GM06990 (cell line): ENCODE results near the gene FH.

Source experiments
- DNase-seq: peaks from one replicate; pipeline ENCODE4 v3.0.0-alpha.2; 2011; ENCODE audit not compliant: insufficient read length; ENCODE audit errors: extremely low read depth
- H3K27me3 ChIP-seq: replicated peaks from 2 replicates; pipeline ENCODE4 v1.6.0; 2011; ENCODE audit warnings: low read length; ENCODE audit not compliant: control insufficient read depth, insufficient read depth
- H3K36me3 ChIP-seq: 2 replicates; pipeline ENCODE4 v1.5.1; 2011; ENCODE audit warnings: low read length; ENCODE audit not compliant: control insufficient read depth, insufficient read depth
- H3K4me3 ChIP-seq: replicated peaks from 2 replicates; pipeline ENCODE4 v1.5.1; 2011; ENCODE audit warnings: low read depth, mild to moderate bottlenecking, control low read depth, low read length
- CTCF ChIP-seq: IDR thresholded peaks from 2 replicates; pipeline ENCODE4 v1.5.1; 2011; ENCODE audit warnings: low read length, control low read depth, mild to moderate bottlenecking, inconsistent platforms; ENCODE audit not compliant: insufficient read depth, poor library complexity, severe bottlenecking

Gene FH

DNA sequence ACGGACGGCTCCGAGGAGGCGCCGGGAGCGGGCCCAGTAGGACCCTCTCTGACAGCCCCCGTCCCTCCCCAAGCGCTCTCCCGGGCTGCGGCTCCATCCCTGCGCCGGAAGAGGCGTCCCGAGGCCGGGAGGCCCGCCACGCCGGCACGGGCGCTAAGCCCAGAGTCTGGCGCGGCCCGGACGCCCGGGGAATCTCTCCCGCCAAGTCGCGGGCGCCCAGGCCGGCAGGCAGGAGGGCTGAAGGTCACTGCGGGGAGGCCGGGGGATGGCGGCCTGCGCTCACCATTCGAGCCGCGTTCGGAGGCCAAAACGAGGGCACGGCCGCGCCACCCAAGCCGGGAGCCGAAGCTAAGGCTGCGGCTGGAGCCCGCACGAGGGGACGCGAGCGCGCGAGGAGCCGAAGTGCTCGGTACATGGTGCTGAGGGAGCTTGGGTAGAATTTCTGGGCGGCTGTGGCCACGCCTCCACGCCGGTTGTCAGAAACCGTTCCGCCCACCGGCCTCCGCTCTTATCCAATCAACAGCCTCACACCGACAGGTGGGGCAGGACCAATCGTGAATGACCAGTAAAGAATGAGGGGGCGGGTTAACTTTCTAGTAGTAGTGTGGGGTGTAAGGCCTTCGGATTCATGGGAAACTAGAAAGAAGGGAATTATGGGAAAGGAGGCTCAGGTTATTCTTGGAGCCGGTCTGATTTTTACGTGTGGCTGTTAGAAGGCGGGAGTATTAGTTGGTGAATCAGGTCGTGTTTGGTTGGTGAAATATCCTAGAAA lies at the start of gene FH:
Gene FH (minus strand): TSS at position 448 of the 772 bp plus-strand sequence. CDS start 33 bp downstream, at position 415.
- H3K4me3 ChIP-seq, result peak within 1 kb of the TSS; percentile 82
- TF ChIP-seq CTCF, result no peak
- DNase-seq, result peak; percentile 95

DNA sequence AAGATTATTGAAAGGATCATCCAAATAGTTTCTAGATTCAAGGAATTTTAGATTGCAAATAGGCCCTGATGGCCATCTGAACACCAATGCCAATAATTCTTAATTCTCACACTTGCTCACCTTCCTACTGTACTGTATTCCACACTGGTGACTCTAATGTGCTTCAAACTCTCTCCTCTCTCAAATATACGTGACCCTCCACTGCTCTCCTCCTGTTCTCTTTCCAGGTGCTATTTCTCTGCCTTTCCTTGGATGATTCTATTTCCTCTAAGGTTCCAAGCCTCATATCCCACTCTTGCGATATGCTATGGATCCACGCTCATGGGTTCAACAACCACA lies 41.3 kb upstream of the FH start:
- H3K36me3 ChIP-seq, result peaks cover 6% of the 10 kb centered on the region
- no peaks in the 10 kb centered on the region for H3K27me3 ChIP-seq
- no peak overlapping the region for H3K4me3 ChIP-seq
- no peak for DNase-seq
- TF ChIP-seq CTCF, result no peak

More for the DNA sequence above, at the start of gene FH:
- Histone ChIP-seq H3K27me3 (no peaks in the 10 kb centered on the region), H3K36me3 (no peaks in the 10 kb centered on the region)

DNA sequence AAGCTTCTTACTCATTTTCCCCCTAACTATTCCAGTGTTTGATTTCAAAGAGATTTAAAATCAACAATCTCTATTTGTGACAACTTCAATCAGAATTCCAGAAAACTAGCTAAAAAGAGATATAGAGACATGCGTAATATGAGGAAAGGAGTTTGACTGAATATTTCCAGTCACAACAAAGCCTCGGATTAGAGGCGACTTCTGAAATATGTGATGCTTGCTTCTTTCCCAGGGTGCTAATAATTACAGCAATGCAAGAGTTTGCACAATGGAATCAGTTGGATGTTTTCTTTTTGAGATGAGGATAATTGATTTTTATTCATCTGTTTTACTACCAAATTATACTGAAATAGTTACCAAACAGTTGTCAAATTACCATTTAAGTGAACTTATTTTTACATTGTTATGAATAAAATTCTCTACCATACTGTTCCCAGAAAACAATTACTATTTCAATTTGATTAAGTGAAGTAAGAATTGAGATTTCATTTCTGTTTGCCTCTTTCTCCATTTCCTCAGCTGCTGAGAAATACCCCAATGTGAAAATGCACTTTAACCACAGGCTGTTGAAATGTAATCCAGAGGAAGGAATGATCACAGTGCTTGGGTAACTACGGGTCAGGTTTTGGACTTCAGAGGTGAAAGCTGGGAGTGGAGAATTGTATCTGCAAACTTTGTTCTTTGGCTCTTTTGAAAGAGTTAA lies 40.7 kb upstream of the FH start:
- TF ChIP-seq CTCF, result no peak
- no peak for DNase-seq

GRCh38 chr1:241557551-241558193 lies 38.1 kb upstream of the FH start:
- no peak overlapping the region for H3K4me3 ChIP-seq
- peaks cover 3% of the 10 kb centered on the region for H3K36me3 ChIP-seq
- DNase-seq, result no peak
- no peaks in the 10 kb centered on the region for H3K27me3 ChIP-seq
- TF ChIP-seq CTCF, result no peak

More for the DNA sequence above, 40.7 kb upstream of the FH start:
- Histone ChIP-seq H3K4me3 (no peak overlapping the region), H3K27me3 (no peaks in the 10 kb centered on the region), H3K36me3 (peaks cover 4% of the 10 kb centered on the region)

- Histone ChIP-seq H3K4me3 (no peak overlapping the region), H3K36me3 (no peaks in the 10 kb centered on the region; the same call in 1 of the 2 replicates), H3K27me3 (no peaks in the 10 kb centered on the region)
- DNase-seq, result no peak
- TF ChIP-seq CTCF, result no peak
Measured at GRCh38 chr1:241557031-241557430, 37.5 kb upstream of the FH start.
